Muscle layer of colon (tissue), 2 donors: ENCODE data around the gene TSR1.

ENCODE experiments used
- H3K27ac ChIP-seq: one replicate; pipeline ENCODE4 v1.7.0; 2013; ENCODE audit warnings: low read depth, mild to moderate bottlenecking, low read length, moderate library complexity
- H3K27me3 ChIP-seq, 2 donors: one replicate each; pipeline ENCODE4 v1.7.0; 2013; ENCODE audit warnings: low read length in 2 of 2, mild to moderate bottlenecking in 2 of 2; ENCODE audit not compliant: insufficient read depth in 2 of 2, control insufficient read depth in 1 of 2
- H3K36me3 ChIP-seq: one replicate; pipeline ENCODE4 v1.7.0; 2013; ENCODE audit warnings: mild to moderate bottlenecking, low read length; ENCODE audit not compliant: insufficient read depth
- H3K4me1 ChIP-seq: one replicate; pipeline ENCODE4 v1.7.0; 2013; ENCODE audit warnings: mild to moderate bottlenecking, low read length; ENCODE audit not compliant: insufficient read depth
- H3K4me3 ChIP-seq, 2 donors: one replicate each; pipeline ENCODE4 v1.7.0; 2013; ENCODE audit warnings: low read length in 2 of 2, low read depth in 1 of 2, mild to moderate bottlenecking in 1 of 2, moderate library complexity in 1 of 2
- H3K9ac ChIP-seq: one replicate; pipeline ENCODE4 v1.7.0; 2013; ENCODE audit warnings: low read length
- H3K9me3 ChIP-seq: one replicate; pipeline ENCODE4 v1.7.0; 2013; ENCODE audit warnings: mild to moderate bottlenecking, low read length
- donor health status: abdominal sarcoma.
- donor health status: Adenocarcinoma of cecum.

TSR1 gene

DNA sequence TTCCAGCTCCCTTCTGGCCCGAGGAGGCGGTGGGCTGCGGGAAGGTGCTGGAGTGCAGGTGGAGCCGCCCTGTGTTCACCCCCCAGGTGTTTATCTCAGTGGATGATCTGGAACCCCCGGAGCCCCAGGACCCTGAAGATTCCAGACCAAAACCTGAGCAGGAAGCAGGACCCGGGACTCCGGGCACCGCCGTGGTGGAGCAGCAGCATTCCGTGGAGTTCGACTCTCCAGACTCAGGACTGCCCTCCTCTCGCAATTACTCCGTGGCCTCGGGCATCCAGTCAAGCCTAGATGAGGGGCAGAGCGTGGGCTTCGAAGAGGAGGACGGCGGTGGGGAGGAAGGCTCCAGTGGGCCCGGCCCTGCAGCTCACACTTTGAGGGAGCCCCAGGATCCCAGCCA lies 39.1 kb upstream of the TSR1 start:
- no peak overlapping the region for H3K27ac ChIP-seq
- H3K27me3 ChIP-seq, result no peaks in the 10 kb centered on the region
- H3K9ac ChIP-seq, result no peak overlapping the region
- peaks cover 68% of the 10 kb centered on the region for H3K36me3 ChIP-seq
- no peak overlapping the region for H3K4me3 ChIP-seq
- H3K4me1 ChIP-seq, result no peaks in the 10 kb centered on the region
- H3K9me3 ChIP-seq, result no peaks in the 10 kb centered on the region

DNA sequence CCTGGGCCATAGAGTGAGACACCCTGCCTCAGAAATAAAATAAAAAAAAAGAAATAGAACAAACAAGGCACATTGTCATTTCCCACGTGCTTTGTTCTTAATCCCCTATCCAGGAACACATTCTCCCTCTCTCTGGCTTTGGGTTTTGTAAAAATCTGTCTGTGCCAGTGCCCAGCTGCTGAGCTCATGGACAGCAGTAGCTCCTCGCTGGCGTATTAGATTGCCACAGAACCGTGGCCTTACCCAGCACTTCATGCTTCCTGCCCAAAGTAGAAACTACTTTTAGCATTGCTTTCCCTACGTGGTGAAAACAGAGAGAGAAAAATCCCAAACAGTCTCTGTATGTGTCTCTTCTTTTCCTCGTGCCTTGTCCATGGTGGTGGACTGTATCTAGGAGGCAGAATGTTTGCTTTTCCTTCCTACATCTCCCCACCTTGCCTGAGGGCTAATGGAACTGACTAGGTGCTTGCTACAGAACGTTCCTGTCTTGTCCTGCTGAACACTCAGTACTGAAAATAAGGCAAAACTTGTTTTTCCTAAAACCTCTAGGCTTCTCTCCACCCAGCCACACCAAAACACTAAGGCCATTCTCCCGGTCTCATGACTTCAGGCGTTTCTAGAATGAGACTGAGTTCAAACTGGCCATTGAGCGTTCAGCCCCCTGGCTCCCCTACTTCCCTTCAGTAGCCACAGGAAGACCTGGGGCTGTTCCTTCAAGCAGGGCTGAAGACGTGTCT lies 38.5 kb upstream of the TSR1 start:
- Histone ChIP-seq H3K9me3 (no peaks in the 10 kb centered on the region), H3K36me3 (peaks cover 62% of the 10 kb centered on the region)

DNA sequence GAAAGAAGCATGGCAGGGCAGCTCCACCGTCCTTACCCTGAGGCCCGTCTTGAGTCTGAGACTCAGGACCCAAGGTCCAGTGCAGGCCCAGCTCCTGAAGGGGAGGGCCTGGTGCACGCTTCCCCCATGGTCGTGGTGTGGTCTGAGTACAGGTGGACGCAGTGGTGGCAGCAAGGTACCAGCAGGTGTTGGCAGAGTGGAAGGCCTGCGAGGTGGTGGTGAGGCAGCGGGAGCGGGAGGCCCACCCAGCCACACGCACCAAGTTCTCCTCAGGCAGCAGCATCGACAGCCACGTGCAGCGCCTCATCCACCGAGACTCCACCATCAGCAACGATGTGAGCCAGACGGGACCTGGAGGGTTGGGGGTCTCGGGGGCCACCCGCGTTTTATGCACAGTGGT lies 36.9 kb upstream of the TSR1 start:
- H3K9me3 ChIP-seq, result no peaks in the 10 kb centered on the region
- H3K27ac ChIP-seq, result no peak overlapping the region
- no peak overlapping the region for H3K9ac ChIP-seq
- H3K4me3 ChIP-seq, result no peak overlapping the region
- H3K27me3 ChIP-seq, result no peaks in the 10 kb centered on the region
- peaks cover 51% of the 10 kb centered on the region for H3K36me3 ChIP-seq
- H3K4me1 ChIP-seq, result peaks cover 16% of the 10 kb centered on the region

More for the DNA sequence above, 38.5 kb upstream of the TSR1 start:
- peaks cover 6% of the 10 kb centered on the region for H3K4me1 ChIP-seq
- no peak overlapping the region for H3K9ac ChIP-seq
- no peaks in the 10 kb centered on the region for H3K27me3 ChIP-seq
- H3K4me3 ChIP-seq, result no peak overlapping the region
- no peak overlapping the region for H3K27ac ChIP-seq

DNA sequence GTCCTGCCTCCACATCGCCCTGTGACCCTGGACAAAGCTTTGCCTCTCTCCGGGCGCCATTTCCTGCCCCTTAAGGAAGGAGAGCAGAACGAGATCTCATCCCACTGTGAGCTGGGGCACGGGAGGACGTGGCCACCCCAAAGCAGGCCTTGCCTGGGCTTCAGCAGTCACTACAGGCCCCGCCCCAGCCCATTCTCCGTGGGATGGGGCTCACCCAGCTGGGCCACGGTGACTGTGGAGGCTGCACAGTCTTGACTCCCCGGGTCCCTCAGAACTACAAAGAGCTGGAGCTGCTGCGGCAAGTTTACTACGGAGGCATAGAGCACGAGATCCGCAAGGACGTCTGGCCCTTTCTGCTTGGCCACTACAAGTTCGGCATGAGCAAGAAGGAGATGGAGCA lies 36.4 kb upstream of the TSR1 start:
- Histone ChIP-seq H3K27ac (no peak overlapping the region), H3K9ac (no peak overlapping the region), H3K27me3 (no peaks in the 10 kb centered on the region), H3K4me3 (no peak overlapping the region), H3K9me3 (no peaks in the 10 kb centered on the region), H3K4me1 (peaks cover 21% of the 10 kb centered on the region), H3K36me3 (peaks cover 47% of the 10 kb centered on the region)

DNA sequence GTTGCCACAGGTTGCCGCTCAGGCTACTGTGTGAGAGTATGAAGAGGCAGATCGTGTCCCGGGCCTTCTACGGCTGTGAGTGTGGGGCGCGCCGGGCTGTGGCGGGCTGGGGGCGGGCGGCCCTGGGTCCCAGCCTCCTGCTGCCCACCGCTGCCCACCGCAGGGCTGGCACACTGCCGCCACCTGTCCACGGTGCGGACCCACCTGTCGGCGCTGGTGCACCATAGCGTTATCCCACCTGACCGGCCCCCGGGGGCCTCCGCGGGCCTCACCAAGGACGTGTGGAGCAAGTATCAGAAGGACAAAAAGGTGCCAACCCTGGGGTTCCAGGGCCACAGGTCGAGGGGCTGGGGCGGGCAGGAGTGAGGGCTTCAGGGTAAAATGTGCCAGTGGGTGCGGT lies 35.9 kb upstream of the TSR1 start:
- no peaks in the 10 kb centered on the region for H3K27me3 ChIP-seq
- no peak overlapping the region for H3K9ac ChIP-seq
- no peak overlapping the region for H3K4me3 ChIP-seq
- H3K9me3 ChIP-seq, result no peaks in the 10 kb centered on the region
- H3K4me1 ChIP-seq, result peaks cover 23% of the 10 kb centered on the region
- peaks cover 43% of the 10 kb centered on the region for H3K36me3 ChIP-seq
- no peak overlapping the region for H3K27ac ChIP-seq

DNA sequence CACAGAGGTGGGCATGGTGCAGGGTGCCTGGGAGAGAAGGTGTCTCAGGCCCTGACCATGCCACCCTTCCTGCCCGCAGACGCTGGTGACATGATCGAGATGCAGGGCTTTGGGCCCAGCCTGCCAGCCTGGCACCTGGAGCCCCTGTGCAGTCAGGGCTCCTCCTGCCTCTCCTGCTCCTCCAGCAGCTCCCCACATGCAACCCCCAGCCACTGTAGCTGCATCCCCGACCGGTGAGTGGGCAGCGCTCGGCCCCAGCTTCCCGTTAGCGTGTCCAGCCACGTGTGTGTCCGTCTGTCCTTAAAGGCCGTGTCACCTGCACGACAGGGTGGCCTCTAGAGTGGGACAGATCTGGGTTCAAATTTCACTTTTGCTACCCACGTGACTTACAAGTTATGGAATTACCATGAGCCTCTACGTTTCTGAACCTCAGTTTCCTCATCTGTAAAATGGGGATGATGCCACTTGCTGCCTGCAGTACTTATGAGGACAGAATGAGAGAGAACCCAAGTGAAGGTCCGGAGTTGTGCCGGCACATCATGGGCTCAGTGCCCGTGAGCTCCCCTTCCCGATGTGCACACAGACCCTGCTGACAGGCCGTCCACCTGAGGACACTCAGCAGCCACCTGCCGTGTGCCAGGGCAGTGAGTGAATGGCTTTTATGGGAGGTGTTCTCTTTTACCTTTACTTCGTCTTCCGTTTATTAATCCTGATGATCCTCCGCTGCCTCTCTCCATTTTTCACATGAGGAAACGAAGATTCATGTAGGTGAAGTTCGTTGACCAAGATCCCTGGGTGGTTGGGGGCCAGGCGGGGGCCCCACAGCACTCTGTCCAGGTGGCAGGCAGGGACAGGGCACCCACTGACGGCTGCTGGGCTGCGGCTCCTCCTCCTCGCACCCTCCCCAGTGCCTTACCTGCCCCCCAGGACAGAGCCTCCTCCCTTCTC lies 35.2 kb upstream of the TSR1 start:
- Histone ChIP-seq H3K9me3 (no peaks in the 10 kb centered on the region), H3K27me3 (no peaks in the 10 kb centered on the region), H3K27ac (no peak overlapping the region), H3K4me1 (peaks cover 27% of the 10 kb centered on the region), H3K36me3 (peaks cover 35% of the 10 kb centered on the region), H3K9ac (no peak overlapping the region), H3K4me3 (no peak overlapping the region)

DNA sequence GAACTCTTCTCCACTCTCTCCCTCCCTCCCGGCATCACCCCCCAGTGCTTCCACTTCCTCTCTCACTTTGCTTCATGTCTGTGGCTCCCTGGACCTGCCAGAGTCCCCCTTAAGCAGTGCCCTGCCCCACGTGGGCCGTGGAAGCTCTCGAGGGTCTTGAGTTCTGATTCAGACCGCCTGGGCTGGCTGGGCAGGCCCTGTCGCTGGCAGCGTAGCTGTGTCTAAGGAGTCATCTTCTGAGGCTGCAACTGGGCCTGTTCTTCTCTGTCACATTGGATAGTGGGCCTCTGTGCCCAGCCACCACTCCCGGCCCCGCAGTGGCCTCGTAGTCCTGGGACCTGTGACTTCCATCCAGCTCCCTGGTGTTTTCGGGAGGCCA lies 33.9 kb upstream of the TSR1 start:
- H3K27ac ChIP-seq, result no peak overlapping the region
- peaks cover 28% of the 10 kb centered on the region for H3K36me3 ChIP-seq
- H3K4me3 ChIP-seq, result no peak overlapping the region

DNA sequence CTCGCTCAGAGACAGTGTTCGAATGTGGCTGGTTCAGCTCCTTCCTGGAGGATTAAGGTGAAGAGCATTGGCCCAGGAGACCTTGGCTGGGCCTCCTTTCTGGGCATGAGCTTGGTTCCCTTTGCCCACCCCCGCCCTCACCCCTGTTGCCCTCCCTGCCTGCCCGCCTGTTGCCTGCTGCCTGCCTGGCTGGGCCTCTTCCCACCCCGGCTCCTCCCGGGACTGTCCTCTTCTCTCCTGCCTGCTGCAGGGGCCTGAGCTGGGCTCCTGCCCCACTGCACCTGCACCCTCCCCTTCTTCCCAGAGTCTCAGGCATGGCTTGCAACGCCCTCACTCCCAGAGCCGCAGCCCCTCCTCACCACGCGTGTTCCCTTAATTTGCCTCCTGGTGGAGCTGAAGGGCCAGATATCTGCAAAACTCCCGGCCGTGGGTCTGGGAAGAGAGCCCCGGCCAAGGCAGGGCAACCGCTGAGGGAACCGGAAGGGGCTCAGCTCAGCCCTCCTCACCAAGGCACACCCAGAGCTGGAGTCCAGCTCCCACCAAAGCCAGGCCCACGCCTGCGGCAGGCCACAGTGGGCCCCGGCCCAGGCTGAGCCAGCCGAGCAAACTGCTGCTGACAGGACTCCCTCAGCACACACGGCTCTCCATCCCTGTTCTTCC lies 33.4 kb upstream of the TSR1 start:
- H3K9ac ChIP-seq, result no peak overlapping the region
- H3K36me3 ChIP-seq, result peaks cover 28% of the 10 kb centered on the region
- H3K9me3 ChIP-seq, result no peaks in the 10 kb centered on the region
- no peak overlapping the region for H3K27ac ChIP-seq
- H3K4me1 ChIP-seq, result peaks cover 27% of the 10 kb centered on the region
- H3K4me3 ChIP-seq, result no peak overlapping the region
- H3K27me3 ChIP-seq, result no peaks in the 10 kb centered on the region

More for the DNA sequence above, 33.9 kb upstream of the TSR1 start:
- Histone ChIP-seq H3K9me3 (no peaks in the 10 kb centered on the region), H3K27me3 (no peaks in the 10 kb centered on the region), H3K9ac (no peak overlapping the region), H3K4me1 (peaks cover 27% of the 10 kb centered on the region)

DNA sequence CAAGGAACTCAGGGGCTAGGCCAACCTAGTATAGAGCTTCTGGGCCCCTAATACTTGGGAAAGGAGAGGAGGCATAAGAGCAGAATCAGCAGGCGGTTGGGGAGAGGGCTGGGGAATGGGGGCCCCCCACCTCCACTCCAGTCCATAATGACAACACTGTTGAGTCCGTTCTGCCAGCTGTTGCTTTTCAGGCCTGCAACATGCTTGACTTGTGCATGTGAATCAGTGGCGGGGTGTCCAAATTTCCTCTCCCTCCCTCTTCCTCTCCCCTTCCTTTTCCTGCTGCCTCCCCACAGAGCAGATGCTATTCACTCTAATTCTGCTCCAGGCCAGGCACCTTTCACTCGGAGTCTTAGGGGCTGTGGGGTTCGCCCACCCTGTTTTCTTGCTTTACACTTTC lies 32.8 kb upstream of the TSR1 start:
- H3K36me3 ChIP-seq, result peaks cover 26% of the 10 kb centered on the region
- H3K4me1 ChIP-seq, result peaks cover 33% of the 10 kb centered on the region
- H3K9me3 ChIP-seq, result no peaks in the 10 kb centered on the region
- no peak overlapping the region for H3K9ac ChIP-seq
- H3K4me3 ChIP-seq, result no peak overlapping the region
- H3K27me3 ChIP-seq, result no peaks in the 10 kb centered on the region
- no peak overlapping the region for H3K27ac ChIP-seq

DNA sequence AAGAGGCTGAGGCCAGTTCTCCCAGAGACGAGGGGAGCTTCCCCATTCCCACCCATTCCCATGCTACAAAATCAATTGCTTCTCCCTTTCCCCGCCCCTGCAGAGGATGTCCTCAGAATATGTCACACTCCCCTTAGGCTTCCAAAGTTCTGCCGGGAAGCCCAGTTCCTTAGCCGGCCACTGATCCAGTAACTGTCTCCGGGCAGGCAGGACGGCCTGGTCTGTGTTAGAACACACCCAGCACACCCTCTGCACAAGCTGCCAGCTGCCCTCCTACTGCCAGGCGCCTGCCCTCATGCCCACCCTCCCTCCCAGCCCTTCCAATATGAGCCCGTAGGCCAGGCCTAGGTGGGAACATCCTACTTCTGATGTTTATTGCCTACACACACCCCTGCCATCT lies 32.1 kb upstream of the TSR1 start:
- Histone ChIP-seq H3K4me3 (no peak overlapping the region), H3K36me3 (peaks cover 23% of the 10 kb centered on the region), H3K4me1 (peaks cover 40% of the 10 kb centered on the region), H3K9ac (no peak overlapping the region), H3K9me3 (no peaks in the 10 kb centered on the region), H3K27me3 (no peaks in the 10 kb centered on the region), H3K27ac (peak overlapping the region; percentile 48)

DNA sequence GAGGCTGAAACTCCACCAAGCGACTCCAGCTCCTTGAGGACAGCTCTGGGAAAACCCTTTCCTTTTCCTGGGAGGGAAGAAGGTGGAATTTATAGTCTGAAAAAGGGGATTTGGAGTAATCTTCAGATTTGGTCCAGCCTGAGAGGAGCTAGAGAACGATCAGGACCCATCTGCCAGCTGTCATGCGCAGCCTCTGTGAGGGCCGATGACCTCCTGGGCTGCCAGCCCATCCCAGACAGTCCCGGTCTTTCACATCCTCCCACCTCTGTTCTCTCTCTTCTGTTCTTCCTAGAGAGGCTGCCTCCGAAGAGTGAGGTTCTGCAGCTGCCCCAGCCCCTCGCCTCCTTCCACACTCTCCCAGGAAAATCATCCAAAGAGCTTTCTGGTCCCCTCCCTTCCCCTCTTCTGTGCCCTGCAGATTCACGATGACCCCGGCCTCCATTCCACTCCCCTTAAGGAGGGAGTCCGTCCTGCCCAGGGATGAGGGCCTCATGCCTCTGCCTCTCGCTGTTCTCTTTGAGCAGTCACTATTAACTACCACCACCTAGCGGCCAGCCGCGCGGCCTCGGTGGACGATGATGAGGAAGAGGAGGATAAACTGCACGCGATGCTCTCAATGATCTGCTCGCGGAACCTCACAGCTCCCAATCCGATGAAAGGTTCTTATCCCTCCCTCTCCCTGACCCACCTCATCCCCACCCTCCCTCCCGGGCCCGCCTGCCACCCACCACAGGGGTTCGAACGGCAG lies 30.7 kb upstream of the TSR1 start:
- Histone ChIP-seq H3K9me3 (no peaks in the 10 kb centered on the region), H3K9ac (no peak overlapping the region), H3K27me3 (no peaks in the 10 kb centered on the region), H3K36me3 (peaks cover 22% of the 10 kb centered on the region), H3K4me1 (peaks cover 42% of the 10 kb centered on the region), H3K4me3 (no peak overlapping the region), H3K27ac (no peak overlapping the region)
